Mucosa of gallbladder (tissue), 1 donor: ENCODE results near the gene SLC39A6. TPM values are rescaled to one million over a fixed set of nuclear protein-coding genes. Genes with fewer than 3 reads are reported as not detected.
A peak's percentile ranks its signal among the peaks of the same experiment; 100 is the strongest.
"Not testable (repeated sequence)": the region's sequence is repeated elsewhere in the genome, so short reads cannot be mapped to it uniquely, and the experiment has no call there.

ENCODE experiments used
- DNase-seq: peaks from one replicate; pipeline ENCODE4 v3.0.0-alpha.2; 2020; ENCODE audit warnings: low spot score
- total RNA-seq: library from RNA; stranded (reverse); gene quantifications from one replicate; pipeline ENCODE4 v1.2.1, GENCODE V29; 2021
- donor health status: DM: no; HTN: no; CAD: no.

The SLC39A6 gene
- total RNA-seq, 1 donor from 2014 or later = 35.0 TPM

GRCh38 chr18:36096955-36097354 lies 32.2 kb downstream of the SLC39A6 start:
- DNase-seq = no peak

DNA sequence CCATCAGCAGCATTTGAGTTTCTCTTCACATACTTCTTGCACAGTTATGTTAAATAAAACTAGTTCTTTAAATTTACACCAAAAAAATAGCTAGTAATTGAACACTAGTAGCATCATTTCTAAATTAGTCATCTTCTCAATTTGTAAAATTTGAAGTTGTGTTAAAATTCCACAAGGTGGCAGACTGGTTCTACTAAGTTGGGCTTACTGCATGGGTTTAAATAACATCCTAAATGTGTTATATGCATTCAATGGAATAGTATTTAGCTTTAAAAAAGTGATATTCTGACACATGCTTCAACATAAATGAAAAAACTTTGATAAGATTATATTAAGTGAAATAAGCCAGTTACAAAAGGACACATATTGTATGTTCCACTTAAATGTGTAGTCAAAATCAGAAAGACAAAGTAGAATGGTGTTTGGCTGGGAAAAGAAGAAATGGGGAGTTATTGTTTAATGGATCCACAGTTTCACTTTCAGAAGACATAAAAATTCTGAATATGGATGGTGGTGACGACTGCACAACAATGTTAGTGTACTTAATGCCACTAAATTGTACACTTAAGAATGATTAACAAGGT lies 33.1 kb downstream of the SLC39A6 start:
- no peak for DNase-seq

GRCh38 chr18:36094431-36094830 lies 34.7 kb downstream of the SLC39A6 start:
- no peak for DNase-seq

DNA sequence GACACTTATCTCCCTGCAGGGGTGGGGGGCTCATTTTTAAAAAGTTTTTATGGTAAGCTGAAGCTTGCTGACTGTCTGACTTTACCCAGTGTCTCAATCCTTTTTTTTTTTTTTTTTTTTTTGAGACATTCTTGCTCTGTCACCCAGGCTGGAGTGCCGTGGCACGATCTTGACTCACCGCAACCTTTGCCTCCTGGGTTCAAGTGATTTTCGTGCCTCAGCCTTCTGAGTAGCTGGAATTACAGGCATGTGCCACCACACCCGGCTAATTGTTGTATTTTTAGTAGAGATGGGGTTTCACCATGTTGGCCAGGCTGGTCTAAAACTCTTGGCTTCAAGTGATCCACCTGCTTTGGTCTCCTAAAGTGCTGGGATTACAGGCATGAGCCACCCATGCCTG lies 37.0 kb downstream of the SLC39A6 start:
- not testable (repeated sequence) for DNase-seq

DNA sequence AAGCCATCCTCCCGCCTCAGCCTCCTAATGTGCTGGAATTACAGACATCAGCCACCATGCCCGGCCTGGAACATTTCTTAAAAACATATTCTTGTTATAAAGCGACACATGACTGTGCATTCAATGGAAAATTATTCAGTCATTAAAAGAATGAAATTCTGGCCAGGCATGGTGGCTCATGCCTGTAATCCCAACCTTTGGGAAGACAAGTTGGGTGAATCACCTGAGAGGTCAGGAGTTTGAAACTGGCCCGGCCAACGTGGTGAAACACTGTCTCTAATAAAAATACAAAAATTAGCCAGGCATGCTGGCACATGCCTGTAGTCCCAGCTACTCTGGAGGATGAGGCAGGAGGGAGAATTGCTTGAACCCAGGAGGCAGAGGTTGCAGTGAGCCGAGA lies 40.1 kb downstream of the SLC39A6 start:
- DNase-seq = no peak

DNA sequence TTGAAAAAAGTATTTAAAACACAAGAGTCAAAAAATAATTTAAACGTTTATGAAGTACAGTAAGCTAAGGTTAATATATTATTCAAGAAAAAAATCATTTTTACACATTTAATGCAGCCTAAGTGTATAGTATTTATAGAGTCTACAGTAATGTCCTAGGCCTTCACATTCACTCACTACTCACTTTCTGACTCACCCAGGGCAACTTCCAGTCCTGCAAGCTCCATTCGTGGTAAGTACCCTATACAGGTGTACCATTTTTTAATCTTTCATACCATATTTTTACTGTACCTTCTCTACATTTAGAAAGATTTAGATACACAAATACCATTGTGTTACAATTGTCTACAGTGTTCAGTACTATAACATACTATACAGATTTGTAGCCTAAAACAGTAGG lies 40.9 kb downstream of the SLC39A6 start:
- DNase-seq = no peak

GRCh38 chr18:36086186-36086585 lies 43.0 kb downstream of the SLC39A6 start:
- DNase-seq = no peak

- DNase-seq = no peak
Measured at GRCh38 chr18:36085195-36085594, 43.9 kb downstream of the SLC39A6 start.

DNA sequence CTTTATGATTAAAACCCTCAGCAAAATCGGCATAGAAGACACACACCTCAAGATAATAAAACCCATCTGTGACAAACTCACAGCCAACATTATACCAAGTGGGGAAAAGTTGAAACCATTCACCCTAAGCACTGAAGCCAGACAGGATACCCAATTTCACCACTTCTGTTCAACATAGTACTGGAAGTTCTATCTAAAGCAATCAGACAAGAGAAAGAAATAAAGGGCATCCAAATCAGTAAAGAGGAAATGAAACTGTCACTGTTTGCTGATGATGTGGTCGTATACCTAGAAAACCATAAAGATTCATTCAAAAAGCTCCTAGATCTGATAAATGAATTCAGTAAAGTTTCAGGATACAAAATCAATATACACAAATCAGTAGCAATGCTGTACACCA lies 45.4 kb downstream of the SLC39A6 start:
- no peak for DNase-seq

DNA sequence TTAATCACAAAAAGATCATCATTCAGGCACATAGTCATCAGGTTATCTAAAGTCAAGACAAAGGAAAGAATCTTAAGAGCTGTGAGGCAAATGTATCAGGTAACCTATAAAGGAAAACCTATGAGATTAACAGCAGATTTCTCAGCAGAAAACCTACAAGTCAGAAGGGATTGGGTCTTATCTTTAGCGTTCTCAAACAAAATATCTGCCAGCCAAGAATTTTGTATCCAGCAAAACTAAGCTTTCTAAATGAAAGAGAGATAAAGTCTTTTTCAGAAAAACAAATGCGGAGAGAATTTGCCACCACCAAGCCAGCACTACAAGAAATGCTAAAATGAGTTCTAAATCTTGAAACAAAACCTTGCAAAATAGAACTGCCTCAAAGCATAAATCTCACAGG lies 48.0 kb downstream of the SLC39A6 start:
- DNase-seq = not testable (repeated sequence)

DNA sequence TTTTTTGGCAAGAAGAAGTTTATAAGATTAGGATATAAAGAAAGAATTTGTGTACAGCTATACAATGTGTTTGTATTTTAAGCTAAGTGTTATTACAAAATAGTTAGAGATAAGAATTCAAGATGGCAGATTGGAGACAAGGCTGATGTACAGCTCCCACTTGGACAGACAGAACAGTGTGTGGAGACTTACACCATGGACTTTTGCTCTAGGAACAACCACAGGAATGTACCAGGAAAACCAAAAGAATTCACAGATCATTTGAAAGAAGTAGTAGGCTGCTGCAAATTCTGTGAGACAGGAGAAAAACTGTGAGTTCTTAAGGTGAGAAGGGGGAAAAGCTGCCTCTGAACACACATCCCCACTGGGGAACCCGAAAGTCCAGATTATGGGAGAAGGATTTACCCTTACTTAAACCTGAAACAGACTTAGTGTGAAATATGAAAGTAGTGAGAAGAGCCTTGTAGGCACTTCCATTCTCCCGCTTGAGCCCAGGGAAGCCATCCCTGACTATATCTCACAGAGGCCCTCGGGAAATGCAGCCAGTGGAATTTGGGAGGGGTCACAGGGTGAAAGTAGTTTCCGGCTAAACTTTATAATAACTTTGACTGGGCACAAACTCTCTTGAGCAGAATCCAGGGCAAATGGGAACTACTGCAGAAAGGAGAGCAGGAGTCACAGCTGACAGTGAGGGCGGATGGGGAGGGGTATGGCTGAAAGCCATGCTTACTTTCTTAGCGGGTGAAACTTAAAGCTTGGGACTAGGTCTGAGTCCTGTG lies 50.2 kb downstream of the SLC39A6 start:
- no peak for DNase-seq

- DNase-seq = not testable (repeated sequence)
Measured at GRCh38 chr18:36077764-36078163, 51.4 kb downstream of the SLC39A6 start.

DNA sequence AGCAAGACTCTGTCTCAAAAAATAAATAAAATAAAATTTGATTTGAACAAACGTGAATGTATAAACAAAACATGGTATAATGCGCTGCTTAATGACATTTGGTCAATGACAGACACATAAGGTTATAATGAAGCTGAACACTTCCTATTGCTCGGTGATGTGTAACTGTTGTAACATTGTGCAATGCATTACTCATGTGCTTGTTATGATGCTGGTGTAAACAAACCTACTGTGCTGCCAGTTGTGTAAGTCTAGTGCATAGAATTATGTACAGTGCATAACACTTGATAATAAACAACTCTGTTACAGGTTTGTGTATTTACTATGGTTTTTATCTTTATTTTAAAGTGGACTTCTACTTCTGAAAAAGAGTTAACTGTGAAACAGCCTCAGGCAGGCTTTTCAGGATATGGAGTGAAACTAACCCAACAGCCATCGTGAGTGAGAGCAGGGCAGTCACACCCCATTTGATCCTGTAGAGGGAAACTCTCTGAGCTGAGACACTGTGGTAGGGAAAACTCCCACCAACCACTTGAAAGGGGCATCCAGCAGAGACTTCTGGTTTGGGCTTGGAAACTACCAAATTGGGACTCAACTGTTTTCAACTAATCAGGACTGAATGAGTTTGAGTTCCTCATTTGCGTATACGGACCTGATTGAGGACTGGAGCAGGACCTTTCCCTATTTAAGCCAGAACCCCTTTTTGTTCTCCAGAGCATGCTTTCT lies 53.1 kb downstream of the SLC39A6 start:
- DNase-seq = no peak

GRCh38 chr18:36074435-36074834 lies 54.7 kb downstream of the SLC39A6 start:
- no peak for DNase-seq

DNA sequence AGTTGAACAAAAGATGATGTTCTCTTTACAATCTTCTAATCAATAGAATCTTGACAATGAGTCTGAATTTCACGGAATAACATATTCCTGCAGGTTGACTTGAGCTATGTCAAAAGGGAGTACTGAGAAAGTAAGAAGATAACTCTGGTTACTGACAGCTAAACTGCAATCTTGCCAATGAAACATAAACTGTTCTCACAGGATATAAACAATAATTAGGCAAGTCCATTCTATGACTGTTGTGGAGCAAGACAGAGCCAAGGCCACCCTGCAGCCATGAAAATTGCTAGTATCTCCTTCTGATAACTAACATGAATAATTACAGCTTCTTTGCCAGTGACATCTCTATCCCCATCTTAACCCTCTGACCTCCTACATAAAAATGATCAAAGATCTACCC lies 55.5 kb downstream of the SLC39A6 start:
- no peak for DNase-seq

GRCh38 chr18:36072406-36072805 lies 56.7 kb downstream of the SLC39A6 start:
- not testable (repeated sequence) for DNase-seq

- DNase-seq = peak; percentile 96
Measured at GRCh38 chr18:36067055-36067957, 61.8 kb downstream of the SLC39A6 start, which contains the start of gene RPRD1A. Gene RPRD1A, minus strand, starts transcription at chr18:36067559. Its CDS starts 155 bp downstream, at chr18:36067404.

- DNase-seq = no peak
Measured at GRCh38 chr18:36066686-36067054, 62.5 kb downstream of the SLC39A6 start.

- no peak for DNase-seq
Measured at GRCh38 chr18:36066001-36066400, 63.1 kb downstream of the SLC39A6 start.

GRCh38 chr18:36064809-36065079 lies 64.4 kb downstream of the SLC39A6 start:
- not testable (repeated sequence) for DNase-seq

GRCh38 chr18:36064027-36064808 lies 64.9 kb downstream of the SLC39A6 start:
- no peak for DNase-seq
